RPMI7951 (cell line): ENCODE results near the gene TBXAS1. TPM values are rescaled to one million over a fixed set of nuclear protein-coding genes. Genes with fewer than 3 reads are reported as not detected.
A peak's percentile ranks its signal among the peaks of the same experiment; 100 is the strongest.

Source experiments
- DNase-seq: peaks from one replicate; pipeline ENCODE4 v3.0.0-alpha.2; 2012; ENCODE audit warnings: low read depth
- total RNA-seq: library from RNA; depleted of rRNA; stranded (reverse); fragments of >200 nt; shearing (Covaris generic); gene quantifications from 2 replicates; pipeline ENCODE4 v1.2.3, GENCODE V29; 2014

TBXAS1 gene
- total RNA-seq, 1 experiment from 2014 or later = 3.5 TPM

- no peak for DNase-seq
Measured at GRCh38 chr7:139976838-139977656, 148.0 kb downstream of the TBXAS1 start.

- no peak for DNase-seq
Measured at GRCh38 chr7:139981511-139981895, 152.4 kb downstream of the TBXAS1 start.

- no peak for DNase-seq
Measured at GRCh38 chr7:139982927-139983920, 154.2 kb downstream of the TBXAS1 start.

- DNase-seq = no peak
Measured at GRCh38 chr7:139984642-139985539, 155.8 kb downstream of the TBXAS1 start.

- no peak for DNase-seq
Measured at GRCh38 chr7:139985811-139986210, 156.7 kb downstream of the TBXAS1 start.

- no peak for DNase-seq
Measured at GRCh38 chr7:139987691-139988516, 158.8 kb downstream of the TBXAS1 start.

GRCh38 chr7:139989366-139990141 lies 160.5 kb downstream of the TBXAS1 start:
- DNase-seq = no peak

- DNase-seq = no peak
Measured at GRCh38 chr7:139990142-139990535, 161.1 kb downstream of the TBXAS1 start.

- no peak for DNase-seq
Measured at GRCh38 chr7:139990571-139991268, 161.7 kb downstream of the TBXAS1 start.

- no peak for DNase-seq
Measured at GRCh38 chr7:139991269-139991666, 162.2 kb downstream of the TBXAS1 start.

GRCh38 chr7:139991911-139992310 lies 162.8 kb downstream of the TBXAS1 start:
- DNase-seq = no peak

- no peak for DNase-seq
Measured at GRCh38 chr7:139992353-139993044, 163.4 kb downstream of the TBXAS1 start.

- DNase-seq = no peak
Measured at GRCh38 chr7:139993169-139993568, 164.1 kb downstream of the TBXAS1 start.

GRCh38 chr7:139993592-139993991 lies 164.5 kb downstream of the TBXAS1 start:
- DNase-seq = no peak

GRCh38 chr7:139994356-139994755 lies 165.3 kb downstream of the TBXAS1 start:
- DNase-seq = no peak

- DNase-seq = peak; percentile 53
Measured at GRCh38 chr7:139995017-139995915, 166.2 kb downstream of the TBXAS1 start.

- no peak for DNase-seq
Measured at GRCh38 chr7:139998572-139998971, 169.5 kb downstream of the TBXAS1 start.

- DNase-seq = no peak
Measured at GRCh38 chr7:139999516-139999915, 170.5 kb downstream of the TBXAS1 start.
